Common myeloid progenitor, CD34-positive (primary cell): ENCODE results near the gene ZNF436.

ENCODE experiments used
- CTCF ChIA-PET: fragments of 350-600 bp; sonication (Branson Sonifier 250); formaldehyde crosslinking; loops from one replicate; lab custom pipeline; 2021; ENCODE audit warnings: antibody characterized with exemption; lab: Charles Lee
- POLR2A ChIA-PET: fragments of 350-600 bp; sonication (Branson Sonifier 250); formaldehyde crosslinking; loops from one replicate; lab custom pipeline; 2021; ENCODE audit warnings: antibody characterized with exemption; lab: Charles Lee
- DNase-seq, 3 donors: peaks; one replicate each; pipeline versions ENCODE4 v3.0.0 to v3.0.0-alpha.2; 2013
- H3K27ac ChIP-seq, 2 experiments: 1 replicate in 1 of 2; 2 replicates in 1 of 2; pipeline ENCODE4 v1.7.0; 2013; ENCODE audit warnings: inconsistent platforms in 2 of 2, low read length in 2 of 2, mild to moderate bottlenecking in 2 of 2, low read depth in 1 of 2, moderate library complexity in 1 of 2; ENCODE audit not compliant: severe bottlenecking in 2 of 2, insufficient read depth in 1 of 2, poor library complexity in 1 of 2
- H3K27me3 ChIP-seq, 5 experiments: replicated peaks in 2 of 5; 1 replicate in 3 of 5; 2 replicates in 2 of 5; pipeline versions ENCODE4 v1.6.1 to v1.7.0; 2013; ENCODE audit warnings: low read length in 4 of 5, mild to moderate bottlenecking in 2 of 5, moderate library complexity in 2 of 5, inconsistent platforms in 1 of 5; ENCODE audit not compliant: insufficient read depth in 5 of 5, control insufficient read depth in 4 of 5
- H3K36me3 ChIP-seq, 4 experiments: 1 replicate in 2 of 4; 2 replicates in 2 of 4; pipeline versions ENCODE4 v1.6.1 to v1.7.0; 2013; ENCODE audit warnings: low read length in 3 of 4, control low read depth in 1 of 4, mild to moderate bottlenecking in 1 of 4; ENCODE audit not compliant: control insufficient read depth in 4 of 4, insufficient read depth in 4 of 4
- H3K4me1 ChIP-seq, 4 experiments: 1 replicate in 3 of 4; 2 replicates in 1 of 4; pipeline versions ENCODE4 v1.6.1 to v1.7.1; 2013; ENCODE audit warnings: low read length in 3 of 4, mild to moderate bottlenecking in 3 of 4, control low read depth in 1 of 4, inconsistent platforms in 1 of 4, moderate library complexity in 1 of 4; ENCODE audit not compliant: control insufficient read depth in 4 of 4, insufficient read depth in 4 of 4; ENCODE audit errors: control extremely low read depth in 1 of 4
- H3K4me3 ChIP-seq, 7 experiments: 1 replicate in 4 of 7; 2 replicates in 3 of 7; pipeline versions ENCODE4 v1.5.1 to v1.7.0; 2013; ENCODE audit warnings: mild to moderate bottlenecking in 7 of 7, low read length in 6 of 7, moderate library complexity in 6 of 7, inconsistent platforms in 2 of 7, low read depth in 2 of 7, control low read depth in 1 of 7; ENCODE audit not compliant: insufficient read depth in 4 of 7, control insufficient read depth in 1 of 7; ENCODE audit errors: extremely low read depth in 1 of 7
- H3K9me3 ChIP-seq, 5 experiments: 1 replicate in 4 of 5; 2 replicates in 1 of 5; pipeline versions ENCODE4 v1.6.1 to v1.7.1; 2013; ENCODE audit warnings: low read length in 4 of 5, mild to moderate bottlenecking in 2 of 5, inconsistent platforms in 1 of 5, low read depth in 1 of 5, moderate library complexity in 1 of 5; ENCODE audit not compliant: control insufficient read depth in 4 of 5, insufficient read depth in 2 of 5; ENCODE audit errors: control extremely low read depth in 1 of 5
- WGBS: methylation state at CpG from one replicate; pipeline ENCODE4 v1.1.5; 2013; ENCODE audit not compliant: insufficient coverage; 5-methylcytosine and 5-hydroxymethylcytosine counted together

Gene ZNF436

GRCh38 chr1:23405946-23406345, 36.3 kb upstream of the ZNF436 start:
- DNase-seq, result no peak
- 95% methylated on average over 2 of the region's 3 CpGs for WGBS
- ChIA-PET POLR2A (no interaction called here), CTCF (interaction anchor here (0.7 to 2.3 kb wide), 2 partner anchors 16 to 28 kb away, joined by 3 to 5 read pairs; no protein-coding TSS in a partner anchor)
- H3K4me1 ChIP-seq, result peaks cover 0 to 18% (median 5%) of the 10 kb centered on the region in 4 experiments
- H3K9me3 ChIP-seq, result no peaks in the 10 kb centered on the region
- H3K27me3 ChIP-seq, result no peaks in the 10 kb centered on the region
- H3K36me3 ChIP-seq, result no peaks in the 10 kb centered on the region
- no peak overlapping the region for H3K4me3 ChIP-seq
- no peak overlapping the region for H3K27ac ChIP-seq

GRCh38 chr1:23403735-23404486, 34.3 kb upstream of the ZNF436 start:
- peaks cover 0 to 18% (median 5%) of the 10 kb centered on the region in 4 experiments for H3K4me1 ChIP-seq
- 13% methylated on average over 17 of the region's 19 CpGs for WGBS
- H3K36me3 ChIP-seq, result no peaks in the 10 kb centered on the region
- no peak overlapping the region for H3K27ac ChIP-seq
- ChIA-PET POLR2A (interaction anchor here (1.2 kb wide), 1 partner anchor 59 kb away, joined by 4 read pairs; the partner anchor contains the start of gene HNRNPR), CTCF (interaction anchor here (0.8 to 3.4 kb wide), 22 partner anchors 7 to 186 kb away, joined by 3 to 21 read pairs (median 4); partner anchors contain the start of genes HNRNPR, HTR1D and ZNF436)
- H3K27me3 ChIP-seq, result no peaks in the 10 kb centered on the region
- peak overlapping the region in 2 of 7 experiments; percentile 16 to 57 for H3K4me3 ChIP-seq
- H3K9me3 ChIP-seq, result no peaks in the 10 kb centered on the region
- peak; percentile 70 to 79 (median 78) for DNase-seq

GRCh38 chr1:23403355-23403734, 33.7 kb upstream of the ZNF436 start:
- Histone ChIP-seq H3K36me3 (no peaks in the 10 kb centered on the region), H3K27me3 (no peaks in the 10 kb centered on the region), H3K4me3 (peak overlapping the region in 1 of 7 experiments; percentile 16), H3K4me1 (peaks cover 0 to 18% (median 5%) of the 10 kb centered on the region in 4 experiments), H3K9me3 (no peaks in the 10 kb centered on the region), H3K27ac (no peak overlapping the region)
- CTCF ChIA-PET, result interaction anchor here (0.9 to 3.4 kb wide), 15 partner anchors 8 to 100 kb away, joined by 3 to 21 read pairs (median 5); partner anchors contain the start of genes HNRNPR and ZNF436
- POLR2A ChIA-PET, result interaction anchor here (1.2 kb wide), 1 partner anchor 59 kb away, joined by 4 read pairs; the partner anchor contains the start of gene HNRNPR
- WGBS, result 100% methylated on average over 2 of the region's 4 CpGs
- DNase-seq, result no peak

GRCh38 chr1:23403038-23403336, 33.4 kb upstream of the ZNF436 start:
- Histone ChIP-seq H3K9me3 (no peaks in the 10 kb centered on the region), H3K4me1 (peaks cover 0 to 18% (median 5%) of the 10 kb centered on the region in 4 experiments), H3K27ac (no peak overlapping the region), H3K36me3 (no peaks in the 10 kb centered on the region), H3K4me3 (no peak overlapping the region), H3K27me3 (no peaks in the 10 kb centered on the region)
- peak in 2 of 3 donors; percentile 45 to 53 for DNase-seq
- 69% methylated on average over 6 of the region's 6 CpGs for WGBS
- CTCF ChIA-PET, result interaction anchor here (0.9 to 3.4 kb wide), 9 partner anchors 8 to 100 kb away, joined by 3 to 21 read pairs (median 7); partner anchors contain the start of gene ZNF436
- POLR2A ChIA-PET, result interaction anchor here (1.2 kb wide), 1 partner anchor 58 kb away, joined by 4 read pairs; the partner anchor contains the start of gene HNRNPR

GRCh38 chr1:23402286-23403037, 32.8 kb upstream of the ZNF436 start:
- H3K9me3 ChIP-seq, result no peaks in the 10 kb centered on the region
- 92% methylated on average over 8 of the region's 11 CpGs for WGBS
- no peak overlapping the region for H3K4me3 ChIP-seq
- DNase-seq, result peak in 2 of 3 donors; percentile 15 to 18
- POLR2A ChIA-PET, result no interaction called here
- no peaks in the 10 kb centered on the region for H3K36me3 ChIP-seq
- H3K27me3 ChIP-seq, result no peaks in the 10 kb centered on the region
- no peak overlapping the region for H3K27ac ChIP-seq
- peaks cover 0 to 18% (median 5%) of the 10 kb centered on the region in 4 experiments for H3K4me1 ChIP-seq
- CTCF ChIA-PET, result interaction anchor here (0.8 to 3.4 kb wide), 11 partner anchors 9 to 99 kb away, joined by 3 to 21 read pairs (median 6); partner anchors contain the start of genes HNRNPR and ZNF436

GRCh38 chr1:23401313-23401712, 31.7 kb upstream of the ZNF436 start:
- CTCF ChIA-PET, result interaction anchor here (3.4 kb wide), 1 partner anchor 30 kb away, joined by 21 read pairs; the partner anchor contains the start of gene ZNF436
- no peaks in the 10 kb centered on the region for H3K36me3 ChIP-seq
- 97% methylated on average over 5 of the region's 6 CpGs for WGBS
- no peak overlapping the region for H3K4me3 ChIP-seq
- POLR2A ChIA-PET, result interaction anchor here (0.7 kb wide), 1 partner anchor 45 kb away, joined by 3 read pairs; no protein-coding TSS in a partner anchor
- no peak overlapping the region for H3K27ac ChIP-seq
- peaks cover 0 to 18% (median 5%) of the 10 kb centered on the region in 4 experiments for H3K4me1 ChIP-seq
- H3K27me3 ChIP-seq, result no peaks in the 10 kb centered on the region
- H3K9me3 ChIP-seq, result no peaks in the 10 kb centered on the region
- no peak for DNase-seq
